GM21737 (cell line): ENCODE measurements around the gene EPS15.
"Not testable (repeated sequence)": the region's sequence is repeated elsewhere in the genome, so short reads cannot be mapped to it uniquely, and the experiment has no call there.

Experiments
- ATAC-seq: cut with Tn5 transposase; IDR thresholded peaks from one replicate; pipeline ENCODE4 v1.9.1; 2021; ENCODE audit warnings: mild to moderate bottlenecking, moderate library complexity; ENCODE audit not compliant: unreplicated experiment

Gene EPS15

DNA sequence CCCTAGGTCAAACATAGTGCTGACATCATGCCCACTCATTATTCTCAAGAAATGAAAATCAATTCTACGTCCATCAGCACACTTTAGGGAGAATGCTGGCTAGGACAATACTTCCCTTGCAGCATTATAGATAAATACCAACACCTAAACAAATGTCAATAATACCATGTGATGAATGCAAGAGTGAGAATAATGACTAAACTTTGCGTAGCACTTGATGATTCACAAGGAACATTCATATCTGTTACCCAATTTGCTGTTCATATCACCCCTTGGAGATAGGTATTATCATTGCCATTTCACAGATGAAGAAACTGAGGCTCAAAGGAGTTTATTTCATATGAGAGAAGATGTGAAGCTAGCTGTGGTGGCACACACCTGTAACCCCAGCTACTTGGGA is 24.8 kb upstream of the EPS15 start:
- no peak for ATAC-seq

- ATAC-seq = no peak
Measured at GRCh38 chr1:51542158-51542953, 23.3 kb upstream of the EPS15 start.

DNA sequence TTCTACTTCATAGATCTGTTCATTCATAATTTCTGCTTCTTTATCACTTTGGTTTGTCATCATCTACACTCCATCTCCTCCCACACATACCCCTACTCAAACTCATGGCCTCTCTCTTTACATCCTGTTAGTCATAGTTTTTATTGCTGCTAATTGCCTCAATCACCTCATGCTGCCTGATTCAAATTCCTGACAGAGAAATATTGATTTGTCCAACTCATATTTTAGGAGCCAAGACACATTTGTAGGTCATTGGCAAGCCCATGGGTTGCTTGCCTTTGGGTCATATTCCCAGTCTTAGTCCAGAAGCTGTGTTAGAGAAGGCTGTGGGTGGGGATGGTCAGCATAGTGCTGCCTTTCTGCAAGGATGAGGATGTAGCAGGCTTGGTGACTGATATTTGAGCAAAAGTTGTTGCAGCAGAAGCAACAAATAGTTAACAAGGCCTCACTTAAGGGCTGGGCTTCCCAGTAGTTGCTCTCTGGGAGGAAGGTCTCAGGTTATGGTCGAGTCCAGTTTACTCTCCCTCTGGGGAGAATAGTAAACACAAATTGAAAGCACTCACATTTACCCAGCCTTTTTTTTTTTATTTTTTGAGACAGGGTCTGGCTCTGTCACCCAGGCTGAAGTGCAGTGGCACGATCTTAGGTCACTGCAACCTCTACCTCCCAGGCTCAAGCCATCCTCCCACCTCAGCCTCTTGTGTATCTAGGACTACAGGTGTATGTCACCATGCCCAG is 22.4 kb upstream of the EPS15 start:
- no peak for ATAC-seq

- ATAC-seq = no peak
Measured at GRCh38 chr1:51537568-51537967, 18.5 kb upstream of the EPS15 start.

DNA sequence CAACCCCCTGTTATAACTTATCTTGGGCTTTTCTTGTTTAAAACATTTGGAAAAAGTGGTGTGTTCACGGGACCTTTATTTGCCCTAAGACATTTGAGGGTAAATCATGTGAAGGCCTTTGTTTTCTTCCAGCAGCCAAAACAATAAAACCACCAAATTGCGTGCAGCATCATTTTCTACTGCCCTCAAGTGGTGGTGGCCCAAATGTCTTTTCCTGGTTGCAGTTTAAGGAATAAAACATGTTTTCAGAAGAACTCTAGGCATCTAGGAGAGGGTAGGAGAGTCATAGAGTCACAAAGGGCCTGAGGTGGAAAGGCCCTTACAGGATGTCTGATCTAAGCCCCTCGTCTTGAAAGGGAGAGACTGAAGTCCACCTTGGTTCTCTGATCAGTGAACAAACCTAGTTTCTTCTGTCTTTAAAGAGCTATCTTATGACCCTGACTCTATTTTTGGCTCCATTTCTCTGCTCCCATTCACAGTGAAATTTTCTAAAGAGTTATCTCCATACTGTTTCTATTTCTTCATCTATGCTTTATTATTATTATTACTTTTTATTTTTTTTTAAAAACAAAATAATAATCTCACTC is 16.0 kb upstream of the EPS15 start:
- ATAC-seq = no peak

GRCh38 chr1:51534447-51534846 is 15.4 kb upstream of the EPS15 start:
- no peak for ATAC-seq

DNA sequence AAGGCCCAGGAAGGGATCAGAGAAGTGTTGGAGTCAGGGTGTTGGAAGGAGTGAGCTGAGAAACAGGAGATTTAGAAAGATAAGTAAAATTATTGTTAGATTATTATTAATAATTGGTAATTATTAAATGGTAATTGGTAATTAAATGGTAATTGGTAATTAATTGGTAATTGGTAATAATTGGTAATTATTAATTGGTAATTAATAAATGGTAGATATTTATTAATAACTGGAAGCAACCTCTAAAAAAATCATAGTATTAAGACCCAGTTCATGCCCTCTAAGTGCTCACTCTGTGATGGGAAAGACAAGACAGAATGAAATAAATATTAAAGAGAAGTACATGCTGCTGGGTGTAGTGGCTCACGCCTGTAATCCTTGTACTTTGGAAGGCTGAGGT is 13.8 kb upstream of the EPS15 start:
- ATAC-seq = no peak

- ATAC-seq = not testable (repeated sequence)
Measured at GRCh38 chr1:51530447-51530846, 11.4 kb upstream of the EPS15 start.

DNA sequence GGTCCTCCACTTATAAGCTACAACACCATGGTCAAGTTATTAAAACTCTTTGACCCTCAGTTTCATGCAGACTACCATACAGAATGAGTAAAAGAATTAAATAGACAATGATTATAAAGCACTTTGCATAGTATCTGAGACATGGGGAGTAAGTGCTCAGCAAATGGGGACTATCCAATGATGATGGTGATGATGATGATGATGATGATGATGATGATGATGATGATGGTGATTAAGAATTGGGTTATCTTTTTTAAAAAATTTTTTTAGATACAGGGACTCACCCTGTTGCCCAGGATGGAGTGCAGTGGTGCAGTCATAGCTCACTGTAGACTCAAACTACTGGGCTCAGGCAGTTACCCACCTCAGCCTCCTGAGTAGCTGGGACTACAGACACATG is 8.1 kb upstream of the EPS15 start:
- no peak for ATAC-seq

GRCh38 chr1:51526248-51526647 is 7.2 kb upstream of the EPS15 start:
- no peak for ATAC-seq

DNA sequence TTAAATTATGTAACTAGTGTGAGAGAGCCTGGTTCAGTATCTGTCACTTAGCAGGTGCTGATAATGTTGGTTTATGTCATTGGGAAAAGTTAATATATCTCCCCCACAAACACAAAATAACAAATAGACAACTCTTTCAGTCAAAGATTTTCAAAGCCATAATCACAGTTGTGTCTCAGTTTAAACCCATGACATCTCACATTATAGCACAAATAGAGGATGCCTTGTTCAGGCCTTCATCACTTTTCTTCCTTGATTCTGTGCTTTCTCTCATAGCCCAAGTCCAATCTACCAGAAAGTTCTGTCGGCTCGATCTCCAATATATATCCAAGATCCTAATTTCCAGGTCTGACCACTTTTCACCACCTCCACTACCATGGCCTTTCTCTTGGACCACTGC is 6.2 kb upstream of the EPS15 start:
- no peak for ATAC-seq

- no peak for ATAC-seq
Measured at GRCh38 chr1:51524817-51525216, 5.8 kb upstream of the EPS15 start.

DNA sequence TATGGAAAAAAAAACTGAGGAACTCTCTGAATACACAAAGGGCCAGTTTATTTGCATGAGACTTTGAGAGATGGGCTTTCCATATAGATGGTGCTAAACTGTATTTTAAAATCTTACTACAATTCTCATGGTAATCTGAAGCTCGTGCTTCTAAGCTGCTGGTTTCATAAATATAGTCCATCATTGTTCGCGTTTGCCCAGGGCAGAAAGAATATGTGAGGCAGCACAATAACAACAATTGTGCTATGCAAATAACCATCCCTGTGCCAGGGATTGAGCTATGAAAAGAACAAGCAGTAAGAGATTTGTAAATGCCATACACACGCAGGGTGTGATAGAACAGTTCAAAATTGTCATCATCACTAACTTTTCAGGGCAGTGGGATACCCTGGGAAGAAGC is 4.9 kb upstream of the EPS15 start:
- no peak for ATAC-seq

GRCh38 chr1:51520700-51521248 is 1.7 kb upstream of the EPS15 start:
- ATAC-seq = no peak

- no peak for ATAC-seq
Measured at GRCh38 chr1:51519865-51520699, 1.0 kb upstream of the EPS15 start.

DNA sequence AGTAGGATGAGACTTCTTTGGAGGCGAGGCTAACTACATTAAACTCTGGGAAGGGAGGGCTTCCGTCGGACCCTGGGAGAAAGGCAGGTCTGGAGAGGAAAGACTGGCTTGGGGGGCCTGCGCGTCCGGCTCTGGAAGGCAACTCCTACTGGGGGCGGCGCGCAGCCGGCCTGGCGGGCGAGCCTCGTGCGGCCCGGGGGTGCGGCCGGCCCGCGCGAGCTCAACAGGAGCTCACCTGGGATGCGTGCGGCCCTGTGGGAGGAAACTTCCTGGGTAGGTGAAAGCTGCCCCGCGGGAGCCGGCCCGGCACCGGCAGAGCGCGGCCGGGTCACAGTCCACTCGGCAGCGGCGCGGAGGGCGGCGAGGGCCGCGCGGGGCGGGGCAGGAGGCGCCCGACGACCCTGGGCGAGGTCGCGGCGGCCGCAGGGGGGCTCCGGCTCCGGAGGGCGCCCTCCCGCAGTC is 449 bp downstream of the EPS15 start:
- ATAC-seq = peak; percentile 34

DNA sequence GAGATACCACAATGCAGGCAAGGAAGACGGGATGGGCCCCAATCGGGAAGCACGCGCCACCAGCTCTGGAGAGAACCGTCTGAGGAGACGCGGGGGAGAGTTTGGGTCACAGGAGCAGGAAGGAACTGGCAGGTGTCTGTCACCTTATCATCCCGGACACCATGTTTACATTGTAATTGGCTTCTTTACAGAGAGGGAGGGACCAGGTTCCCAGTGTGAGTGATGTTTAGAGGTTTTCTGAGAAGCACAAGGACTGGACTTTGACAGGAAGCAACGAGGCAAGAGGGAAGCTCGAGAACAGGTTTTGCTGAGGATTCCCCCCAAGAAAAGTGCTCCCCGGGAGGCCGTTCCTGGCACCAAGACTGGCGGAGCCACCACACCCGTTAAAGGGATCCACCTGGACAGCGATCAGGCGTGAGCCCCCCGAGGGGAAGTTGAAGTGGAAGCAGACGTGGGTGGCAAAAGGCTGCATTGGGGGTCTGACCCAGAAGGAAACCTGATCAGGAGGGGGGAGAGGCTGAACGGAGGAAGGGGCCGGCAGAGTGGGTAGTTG is 957 bp downstream of the EPS15 start:
- ATAC-seq = peak; percentile 28

DNA sequence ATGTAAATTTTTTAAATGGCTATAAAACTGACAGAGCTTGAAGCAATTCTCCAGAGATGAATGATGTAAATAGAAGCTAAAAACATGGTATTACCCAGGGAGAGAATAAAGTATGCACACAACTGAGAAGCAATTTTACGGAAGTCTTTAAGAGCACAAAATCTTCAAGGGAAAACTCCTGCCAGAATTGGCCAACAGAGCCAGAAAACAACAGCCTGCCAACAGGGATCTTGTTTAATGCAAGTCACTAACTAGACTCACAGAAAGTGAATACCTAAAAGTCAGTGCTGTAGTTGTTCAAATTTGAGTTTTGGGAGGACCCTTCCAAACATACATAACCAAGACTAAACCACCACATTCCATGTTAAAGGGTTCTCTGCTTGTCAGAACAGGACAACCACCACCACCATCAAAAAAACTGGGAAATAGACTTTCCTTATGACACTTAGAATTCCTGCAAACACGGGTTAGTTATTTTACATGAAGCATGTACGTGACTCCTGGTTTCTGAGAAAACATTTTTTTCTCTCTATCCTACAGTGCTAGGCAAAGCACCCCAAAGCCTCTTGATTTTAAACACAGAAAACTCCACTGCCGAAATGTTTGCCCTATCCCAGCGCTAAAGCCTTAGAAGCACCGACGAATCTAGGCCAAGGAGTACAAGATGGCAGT is 1.6 kb downstream of the EPS15 start:
- no peak for ATAC-seq

DNA sequence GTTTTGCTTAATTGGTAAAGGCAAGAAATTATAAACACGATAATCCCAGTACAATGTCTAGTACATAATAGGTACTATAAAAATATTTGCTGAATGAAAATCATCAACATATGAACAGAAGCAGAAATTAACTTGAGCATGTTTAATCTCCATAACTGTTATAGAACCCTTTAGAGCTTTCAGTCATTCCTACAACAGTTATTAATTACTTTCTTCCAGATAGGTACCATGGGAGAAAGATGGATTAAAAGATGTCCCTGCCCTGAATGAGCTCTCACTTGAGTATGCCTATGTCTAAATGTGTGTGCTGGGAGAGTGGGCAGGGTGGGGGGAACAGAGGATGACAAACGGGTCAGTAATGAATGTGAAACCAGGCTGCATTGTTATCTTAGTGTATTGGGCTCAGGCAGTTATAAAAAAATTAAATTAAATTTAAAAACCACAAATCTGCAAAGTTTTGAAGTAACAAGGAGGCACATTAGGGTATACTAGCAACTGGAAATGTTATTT is 2.4 kb downstream of the EPS15 start:
- no peak for ATAC-seq
